Colonic mucosa (tissue), 4 donors: ENCODE measurements around the gene NOP9. TPM values are rescaled to one million over a fixed set of nuclear protein-coding genes. Genes with fewer than 3 reads are reported as not detected.
"Not testable (repeated sequence)": the region's sequence is repeated elsewhere in the genome, so short reads cannot be mapped to it uniquely, and the experiment has no call there.

Experiments used
- DNase-seq: peaks from one replicate; pipeline ENCODE4 v3.0.0-alpha.2; 2020
- H3K27ac ChIP-seq: fragments of 200-600 bp; one replicate; pipeline ENCODE4 v1.8.0; 2021
- H3K27me3 ChIP-seq: fragments of 200-600 bp; one replicate; pipeline ENCODE4 v1.8.0; 2021
- H3K36me3 ChIP-seq: fragments of 200-600 bp; one replicate; pipeline ENCODE4 v1.8.0; 2021
- H3K4me1 ChIP-seq: fragments of 200-600 bp; one replicate; pipeline ENCODE4 v1.8.0; 2021; ENCODE audit warnings: mild to moderate bottlenecking
- H3K4me3 ChIP-seq: fragments of 200-600 bp; one replicate; pipeline ENCODE4 v1.8.0; 2021
- H3K9ac ChIP-seq, 2 donors: one replicate each; pipeline ENCODE4 v1.7.0; 2013; ENCODE audit warnings: control low read depth in 2 of 2, low read depth in 2 of 2, low read length in 2 of 2
- H3K9me3 ChIP-seq: fragments of 200-600 bp; one replicate; pipeline ENCODE4 v1.8.0; 2021
- intact Hi-C: fragments of 100-400 bp; cut with DNase I; formaldehyde crosslinking; loops from one replicate; pipeline ENCODE4 v1.14.1; 2022
- total RNA-seq, 2 donors: library from RNA; stranded (reverse); fragmentation: NEBNext Ultra II Directional in 1 of 2; extraction: Animal tissue kit (Norgen Biotek cat#: 25700) in 1 of 2; gene quantifications; one replicate each; pipeline ENCODE4 v1.2.1, GENCODE V29; 2021
- TF ChIP-seq, protein P1 (sequence below): fragments of 200-600 bp; IDR thresholded peaks from one replicate; pipeline ENCODE4 v1.8.0; 2022; ENCODE audit warnings: antibody characterized with exemption, mild to moderate bottlenecking
- donor health status: healthy.
- donor health status: DM: no; HTN: no; CAD: no.
- donor health status: DM: no; HTN: no; CAD: no.

NOP9 gene
- total RNA-seq, 2 donors from 2014 or later: 23.8 to 49.8 TPM

DNA sequence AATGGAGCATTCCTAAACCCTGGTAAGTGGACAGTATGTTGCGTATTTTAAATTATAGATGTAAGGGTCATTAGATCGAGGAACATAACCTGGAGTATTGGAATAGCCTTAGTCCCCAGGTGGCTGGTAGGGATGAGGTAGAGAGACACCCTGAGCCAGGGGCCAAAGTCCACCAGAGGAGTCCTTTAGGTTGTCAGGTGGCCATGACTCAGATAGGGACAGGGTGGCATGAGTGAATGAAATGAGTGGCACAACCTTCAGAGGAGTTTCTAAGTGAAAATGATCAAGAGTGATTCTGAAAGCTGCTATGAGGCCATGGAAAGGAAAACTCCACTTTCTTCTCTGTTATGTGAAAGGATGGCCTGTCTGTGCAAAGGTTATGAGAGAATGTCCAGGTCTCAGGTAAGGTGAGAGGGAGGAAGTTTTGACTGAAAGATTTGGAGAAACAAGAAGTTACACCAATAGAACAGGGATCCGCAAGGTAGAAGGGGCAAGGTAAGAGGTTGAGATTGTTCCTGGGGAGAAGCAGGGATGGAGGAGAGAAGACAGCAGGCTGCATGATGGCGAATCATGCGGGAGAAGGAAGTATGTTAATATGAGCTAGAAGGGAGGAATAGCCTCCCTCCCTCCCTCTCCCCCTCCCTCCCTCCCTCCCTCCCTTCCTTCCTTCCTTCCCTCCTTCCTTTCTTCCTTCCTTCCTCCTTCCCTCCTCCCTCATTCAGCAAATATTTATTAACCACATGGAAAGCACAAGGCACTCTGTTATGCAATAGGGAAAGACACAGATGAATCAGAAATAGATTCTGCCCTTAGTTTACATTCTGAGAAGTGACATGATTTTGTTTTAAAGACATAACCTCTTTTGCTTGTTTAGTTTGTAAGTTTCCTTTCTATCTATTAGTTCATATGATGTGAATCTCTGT, 54.2 kb downstream of the NOP9 start:
- DNase-seq: peak; percentile 67
- intact Hi-C loops: no loop called here
- Histone ChIP-seq H3K36me3 (no peaks in the 10 kb centered on the region), H3K27me3 (no peaks in the 10 kb centered on the region), H3K4me3 (no peak overlapping the region), H3K9ac (no peak overlapping the region), H3K4me1 (no peaks in the 10 kb centered on the region), H3K27ac (no peak overlapping the region), H3K9me3 (no peaks in the 10 kb centered on the region)
- TF ChIP-seq, protein P1, sequence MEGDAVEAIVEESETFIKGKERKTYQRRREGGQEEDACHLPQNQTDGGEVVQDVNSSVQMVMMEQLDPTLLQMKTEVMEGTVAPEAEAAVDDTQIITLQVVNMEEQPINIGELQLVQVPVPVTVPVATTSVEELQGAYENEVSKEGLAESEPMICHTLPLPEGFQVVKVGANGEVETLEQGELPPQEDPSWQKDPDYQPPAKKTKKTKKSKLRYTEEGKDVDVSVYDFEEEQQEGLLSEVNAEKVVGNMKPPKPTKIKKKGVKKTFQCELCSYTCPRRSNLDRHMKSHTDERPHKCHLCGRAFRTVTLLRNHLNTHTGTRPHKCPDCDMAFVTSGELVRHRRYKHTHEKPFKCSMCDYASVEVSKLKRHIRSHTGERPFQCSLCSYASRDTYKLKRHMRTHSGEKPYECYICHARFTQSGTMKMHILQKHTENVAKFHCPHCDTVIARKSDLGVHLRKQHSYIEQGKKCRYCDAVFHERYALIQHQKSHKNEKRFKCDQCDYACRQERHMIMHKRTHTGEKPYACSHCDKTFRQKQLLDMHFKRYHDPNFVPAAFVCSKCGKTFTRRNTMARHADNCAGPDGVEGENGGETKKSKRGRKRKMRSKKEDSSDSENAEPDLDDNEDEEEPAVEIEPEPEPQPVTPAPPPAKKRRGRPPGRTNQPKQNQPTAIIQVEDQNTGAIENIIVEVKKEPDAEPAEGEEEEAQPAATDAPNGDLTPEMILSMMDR: no peak

DNA sequence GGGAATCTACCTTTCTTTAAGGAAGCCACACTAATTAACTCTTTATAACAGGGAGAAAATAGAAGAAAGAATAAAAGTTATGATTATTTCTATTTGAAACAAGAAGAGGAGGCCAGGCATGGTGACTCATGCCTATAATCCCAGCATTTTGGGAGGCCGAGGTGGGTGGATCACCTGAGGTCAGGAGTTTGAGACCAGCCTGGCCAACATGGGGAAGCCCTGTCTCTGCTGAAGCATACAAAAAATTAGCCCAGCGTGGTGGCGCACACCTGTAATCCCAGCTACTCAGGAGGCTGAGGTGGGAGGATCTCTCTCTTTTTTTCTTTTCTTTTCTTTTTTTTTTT, 54.8 kb downstream of the NOP9 start:
- intact Hi-C loops, H3K9me3 ChIP-seq, H3K27ac ChIP-seq: not testable (repeated sequence)

DNA sequence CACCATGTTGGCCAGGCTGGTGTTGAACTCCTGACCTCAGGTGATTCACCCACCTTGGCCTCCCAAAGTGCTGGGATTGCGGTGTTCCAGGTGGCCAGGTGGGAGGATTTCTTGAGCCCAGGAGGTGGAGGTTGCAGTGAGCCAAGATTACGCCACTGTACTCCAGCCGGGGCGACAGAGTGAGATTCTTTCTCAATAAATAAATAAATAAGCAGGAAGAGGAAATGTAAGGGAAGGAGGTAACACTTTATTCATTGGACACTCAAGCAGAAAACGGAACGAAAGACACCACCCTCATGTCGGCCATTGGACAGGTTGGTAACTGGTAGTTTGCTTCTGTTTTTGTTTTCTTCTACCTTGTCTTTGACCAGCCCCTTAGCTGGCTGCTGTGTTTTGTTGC, 55.4 kb downstream of the NOP9 start:
- TF ChIP-seq, protein P1: no peak
- Histone ChIP-seq H3K9me3 (no peaks in the 10 kb centered on the region), H3K9ac (no peak overlapping the region), H3K36me3 (no peaks in the 10 kb centered on the region), H3K27me3 (no peaks in the 10 kb centered on the region), H3K4me1 (no peaks in the 10 kb centered on the region), H3K4me3 (no peak overlapping the region), H3K27ac (no peak overlapping the region)
- intact Hi-C loops: no loop called here
- DNase-seq: no peak

More for the DNA sequence above, 54.8 kb downstream of the NOP9 start:
- H3K27me3 ChIP-seq, H3K4me3 ChIP-seq, H3K9ac ChIP-seq, H3K4me1 ChIP-seq, DNase-seq, H3K36me3 ChIP-seq: not testable (repeated sequence)

DNA sequence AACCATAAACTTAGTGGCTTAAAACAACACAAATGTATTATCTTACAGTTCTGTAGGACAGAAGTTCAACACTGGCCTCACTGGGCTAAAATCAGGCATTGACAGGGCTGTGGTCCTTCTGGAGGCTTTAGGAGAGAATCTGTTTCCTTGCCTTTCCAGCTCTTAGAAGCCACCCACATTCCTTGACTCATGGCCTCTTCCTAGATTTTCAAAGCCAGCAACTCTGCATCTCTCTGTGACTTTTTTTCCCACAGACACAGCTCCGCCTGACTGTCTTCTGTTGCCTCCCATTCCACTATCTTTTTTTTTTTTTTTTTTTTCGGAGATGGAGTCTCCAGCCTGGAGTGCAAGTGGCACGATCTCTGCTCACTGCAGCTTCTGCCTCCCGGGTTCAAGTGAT, 56.6 kb downstream of the NOP9 start:
- Histone ChIP-seq H3K9me3 (no peaks in the 10 kb centered on the region), H3K27ac (no peak overlapping the region), H3K4me3 (no peak overlapping the region), H3K4me1 (no peaks in the 10 kb centered on the region), H3K27me3 (no peaks in the 10 kb centered on the region), H3K36me3 (no peaks in the 10 kb centered on the region), H3K9ac (no peak overlapping the region)
- intact Hi-C loops: no loop called here
- TF ChIP-seq, protein P1: no peak
- DNase-seq: no peak

Other genes starting within 250 kb of the NOP9 start
- gene CARMIL3, start 247.8 kb upstream of the NOP9 start, total RNA-seq: 1 to 10 TPM in 1 of 2 donors, under 1 TPM in 1; 0.29 to 2.1 TPM
- under 1 TPM in 1 of 2 donors, not detected in 1; 0.45 TPM for gene CPNE6, start 228.3 kb upstream of the NOP9 start, total RNA-seq
- gene PCK2, start 205.5 kb upstream of the NOP9 start, total RNA-seq: 100 to 1,000 TPM; 133 to 173 TPM
- gene DCAF11, start 185.1 kb upstream of the NOP9 start, total RNA-seq: 100 to 1,000 TPM in 1 of 2 donors, 10 to 100 TPM in 1; 89.2 to 106 TPM
- 1 to 10 TPM in 1 of 2 donors, under 1 TPM in 1; 0.88 to 2.7 TPM for gene NRL, start 184.9 kb upstream of the NOP9 start, total RNA-seq
- gene FITM1, start 169.2 kb upstream of the NOP9 start, total RNA-seq: 1 to 10 TPM in 1 of 2 donors, under 1 TPM in 1; 0.85 to 1.5 TPM
- 100 to 1,000 TPM; 199 to 235 TPM for gene PSME1, start 163.7 kb upstream of the NOP9 start, total RNA-seq
- gene EMC9, start 158.3 kb upstream of the NOP9 start, total RNA-seq: 10 to 100 TPM; 21.1 to 49.6 TPM
- gene PSME2, start 153.2 kb upstream of the NOP9 start, total RNA-seq: 100 to 1,000 TPM; 151 to 320 TPM
- gene RNF31, start 152.4 kb upstream of the NOP9 start, total RNA-seq: 10 to 100 TPM; 36.1 to 70.4 TPM
- gene IRF9, start 138.6 kb upstream of the NOP9 start, total RNA-seq: 10 to 100 TPM; 54.4 to 57.5 TPM
- gene REC8, start 127.8 kb upstream of the NOP9 start, total RNA-seq: 1 to 10 TPM; 5.1 TPM
- gene IPO4, start 111.0 kb upstream of the NOP9 start, total RNA-seq: 10 to 100 TPM; 19.3 to 78.2 TPM
- gene TM9SF1, start 104.4 kb upstream of the NOP9 start, total RNA-seq: 10 to 100 TPM; 58.8 to 65.6 TPM
- gene TSSK4, start 94.2 kb upstream of the NOP9 start, total RNA-seq: under 1 TPM; 0.19 to 0.49 TPM
- 10 to 100 TPM; 47.8 to 48.0 TPM for gene CHMP4A, start 86.4 kb upstream of the NOP9 start, total RNA-seq
- gene MDP1, start 83.8 kb upstream of the NOP9 start, total RNA-seq: 10 to 100 TPM in 1 of 2 donors, 1 to 10 TPM in 1; 8.2 to 10.9 TPM
- gene NEDD8, start 67.5 kb upstream of the NOP9 start, total RNA-seq: 100 to 1,000 TPM; 126 to 150 TPM
- gene GMPR2, start 66.9 kb upstream of the NOP9 start, total RNA-seq: 10 to 100 TPM; 57.9 to 68.1 TPM
- 10 to 100 TPM; 45.5 to 45.7 TPM for gene TINF2, start 57.2 kb upstream of the NOP9 start, total RNA-seq
- 1 to 10 TPM in 1 of 2 donors, under 1 TPM in 1; 0.40 to 3.9 TPM for gene TGM1, start 36.7 kb upstream of the NOP9 start, total RNA-seq
- 10 to 100 TPM; 37.3 to 38.3 TPM for gene RABGGTA, start 28.3 kb upstream of the NOP9 start, total RNA-seq
- 10 to 100 TPM; 38.0 to 42.4 TPM for gene DHRS1, start 70 bp upstream of the NOP9 start, total RNA-seq
- 10 to 100 TPM in 1 of 2 donors, 1 to 10 TPM in 1; 7.7 to 12.9 TPM for gene CIDEB, start 8.1 kb downstream of the NOP9 start, total RNA-seq
- 1 to 10 TPM; 2.7 to 7.8 TPM for gene LTB4R2, start 10.3 kb downstream of the NOP9 start, total RNA-seq
- gene LTB4R, start 11.7 kb downstream of the NOP9 start, total RNA-seq: 1 to 10 TPM; 1.5 to 4.0 TPM
- gene ADCY4, start 35.2 kb downstream of the NOP9 start, total RNA-seq: 10 to 100 TPM in 1 of 2 donors, 1 to 10 TPM in 1; 6.7 to 10.2 TPM
- 10 to 100 TPM; 30.1 to 38.2 TPM for gene RIPK3, start 40.1 kb downstream of the NOP9 start, total RNA-seq
- gene NFATC4, start 68.3 kb downstream of the NOP9 start, total RNA-seq: 10 to 100 TPM; 11.2 to 24.0 TPM
- gene NYNRIN, start 99.2 kb downstream of the NOP9 start, total RNA-seq: 10 to 100 TPM; 13.0 to 26.7 TPM
- gene CBLN3, start 129.8 kb downstream of the NOP9 start, total RNA-seq: 1 to 10 TPM; 1.8 to 2.0 TPM
- gene KHNYN, start 130.1 kb downstream of the NOP9 start, total RNA-seq: 10 to 100 TPM; 82.6 to 90.4 TPM
- gene SDR39U1, start 142.9 kb downstream of the NOP9 start, total RNA-seq: 10 to 100 TPM; 32.5 to 40.9 TPM
- 1 to 10 TPM; 1.3 TPM for gene CMA1, start 208.4 kb downstream of the NOP9 start, total RNA-seq